Thoracic aorta (tissue), 2 donors: ENCODE data around the gene LINGO4. TPM values are rescaled to one million over a fixed set of nuclear protein-coding genes. Genes with fewer than 3 reads are reported as not detected.

Source experiments
- ATAC-seq: fragments of 150-250 bp; one replicate; pipeline ENCODE4 v1.8.0; 2017; ENCODE audit warnings: low read depth; ENCODE audit not compliant: insufficient number of reproducible peaks, low FRiP score
- DNase-seq: peaks from one replicate; pipeline ENCODE4 v3.0.0-alpha.2; 2020; ENCODE audit warnings: low spot score
- H3K27ac ChIP-seq, 2 donors: fragments of 200-600 bp; sonication (generic); 1 replicate in 1 of 2; 2 replicates in 1 of 2; pipeline ENCODE4 v1.5.1; 2016; ENCODE audit warnings: mild to moderate bottlenecking in 2 of 2, moderate library complexity in 2 of 2
- H3K27me3 ChIP-seq: fragments of 200-600 bp; sonication (generic); replicated peaks from 2 replicates; pipeline ENCODE4 v1.6.0; 2016; ENCODE audit warnings: mild to moderate bottlenecking; ENCODE audit not compliant: insufficient read depth
- H3K36me3 ChIP-seq: fragments of 200-600 bp; sonication (generic); one replicate; pipeline ENCODE4 v1.5.1; 2016
- H3K4me1 ChIP-seq, 2 donors: fragments of 200-600 bp; sonication (generic); 1 replicate in 1 of 2; 2 replicates in 1 of 2; pipeline versions ENCODE4 v1.5.1 to v1.6.0; 2016; ENCODE audit warnings: low read depth in 2 of 2, mild to moderate bottlenecking in 1 of 2; ENCODE audit not compliant: control insufficient read depth in 1 of 2
- H3K4me3 ChIP-seq: fragments of 200-600 bp; sonication (generic); 2 replicates; pipeline ENCODE4 v1.5.1; 2016; ENCODE audit warnings: mild to moderate bottlenecking
- H3K9me3 ChIP-seq: fragments of 200-600 bp; sonication (generic); 2 replicates; pipeline ENCODE4 v1.5.1; 2016
- CTCF ChIP-seq: fragments of 200-600 bp; sonication (generic); IDR thresholded peaks from one replicate; pipeline ENCODE4 v1.5.1; 2019; ENCODE audit warnings: antibody characterized with exemption
- total RNA-seq, 2 donors: library from RNA; depleted of rRNA; stranded (reverse); fragments of >200 nt; gene quantifications; one replicate each; pipeline versions ENCODE4 v1.1.0 to v1.2.3, GENCODE V29; 2016

The LINGO4 gene
- total RNA-seq, 2 donors from 2014 or later: not detected

GRCh38 chr1:151807131-151807530, 1.9 kb upstream of the LINGO4 start:
- no peak for TF ChIP-seq CTCF
- Histone ChIP-seq H3K27ac (no peak overlapping the region), H3K27me3 (no peaks in the 10 kb centered on the region), H3K4me3 (no peak overlapping the region), H3K36me3 (no peaks in the 10 kb centered on the region), H3K9me3 (no peaks in the 10 kb centered on the region), H3K4me1 (no peaks in the 10 kb centered on the region)
- ATAC-seq: no peak
- DNase-seq: no peak

GRCh38 chr1:151806170-151806569, 951 bp upstream of the LINGO4 start:
- no peak for TF ChIP-seq CTCF
- DNase-seq: no peak

GRCh38 chr1:151803915-151804314, 1.3 kb downstream of the LINGO4 start:
- no peak overlapping the region for H3K4me3 ChIP-seq
- no peaks in the 10 kb centered on the region for H3K36me3 ChIP-seq
- no peak overlapping the region for H3K27ac ChIP-seq
- ATAC-seq: no peak
- H3K9me3 ChIP-seq: no peaks in the 10 kb centered on the region
- H3K27me3 ChIP-seq: no peaks in the 10 kb centered on the region
- TF ChIP-seq CTCF: no peak
- H3K4me1 ChIP-seq: no peaks in the 10 kb centered on the region
- no peak for DNase-seq

More at GRCh38 chr1:151806170-151806569, 951 bp upstream of the LINGO4 start:
- H3K4me1 ChIP-seq: no peaks in the 10 kb centered on the region
- no peak for ATAC-seq
- H3K4me3 ChIP-seq: no peak overlapping the region
- H3K36me3 ChIP-seq: no peaks in the 10 kb centered on the region
- H3K27me3 ChIP-seq: no peaks in the 10 kb centered on the region
- H3K9me3 ChIP-seq: no peaks in the 10 kb centered on the region
- no peak overlapping the region for H3K27ac ChIP-seq

GRCh38 chr1:151803164-151803563, 2.1 kb downstream of the LINGO4 start:
- no peak overlapping the region for H3K27ac ChIP-seq
- TF ChIP-seq CTCF: no peak
- H3K4me3 ChIP-seq: no peak overlapping the region
- H3K4me1 ChIP-seq: no peaks in the 10 kb centered on the region
- H3K27me3 ChIP-seq: no peaks in the 10 kb centered on the region
- no peaks in the 10 kb centered on the region for H3K9me3 ChIP-seq
- DNase-seq: no peak
- no peaks in the 10 kb centered on the region for H3K36me3 ChIP-seq
- ATAC-seq: no peak

- no peaks in the 10 kb centered on the region for H3K9me3 ChIP-seq
- no peak for TF ChIP-seq CTCF
- no peak overlapping the region for H3K4me3 ChIP-seq
- H3K27ac ChIP-seq: no peak overlapping the region
- H3K27me3 ChIP-seq: no peaks in the 10 kb centered on the region
- H3K36me3 ChIP-seq: no peaks in the 10 kb centered on the region
- H3K4me1 ChIP-seq: no peaks in the 10 kb centered on the region
- ATAC-seq (no peak), DNase-seq (no peak)
Observed at GRCh38 chr1:151802372-151802771, 2.8 kb downstream of the LINGO4 start.
